ENCODE data around the gene EMILIN1. TPM values are rescaled to one million over a fixed set of nuclear protein-coding genes. Genes with fewer than 3 reads are reported as not detected.

Gene EMILIN1
- total RNA-seq, 2 experiments from 2014 or later = 1.1 to 1.4 TPM

- H3K27ac Mint-ChIP-seq = no peak overlapping the region
- no peaks in the 10 kb centered on the region for H3K27me3 Mint-ChIP-seq (ENCODE audit: low read depth)
- H3K9me3 Mint-ChIP-seq (ENCODE audit: insufficient read depth) = no peaks in the 10 kb centered on the region
- DNase-seq (no peak), ATAC-seq (no peak)
- CTCF ChIA-PET = no interaction called here
- no peak overlapping the region for H3K4me3 Mint-ChIP-seq
- POLR2A ChIA-PET = no interaction called here
- H3K36me3 Mint-ChIP-seq (ENCODE audit: low read depth) = peaks cover 42% of the 10 kb centered on the region
- H3K4me1 Mint-ChIP-seq (ENCODE audit: low read depth) = peaks cover 26% of the 10 kb centered on the region
Measured at GRCh38 chr2:27130396-27130795, 52.0 kb downstream of the EMILIN1 start.

- ATAC-seq = no peak
- DNase-seq = no peak
- Mint-ChIP-seq H3K27ac (no peak overlapping the region), H3K4me3 (no peak overlapping the region), H3K4me1 (ENCODE audit: low read depth) (peaks cover 29% of the 10 kb centered on the region), H3K36me3 (ENCODE audit: low read depth) (peaks cover 42% of the 10 kb centered on the region), H3K9me3 (ENCODE audit: insufficient read depth) (no peaks in the 10 kb centered on the region), H3K27me3 (ENCODE audit: low read depth) (no peaks in the 10 kb centered on the region)
- CTCF ChIA-PET = interaction anchor here (1.3 kb wide), 1 partner anchor 148 kb away, joined by 4 read pairs; no protein-coding TSS in a partner anchor
- POLR2A ChIA-PET = interaction anchor here (3.9 kb wide), 1 partner anchor 8 kb away, joined by 31 read pairs; the partner anchor contains the start of gene ABHD1
Measured at GRCh38 chr2:27131429-27131828, 53.0 kb downstream of the EMILIN1 start.

GRCh38 chr2:27133195-27133875 is 54.9 kb downstream of the EMILIN1 start:
- ATAC-seq = no peak
- Mint-ChIP-seq H3K9me3 (ENCODE audit: insufficient read depth) (no peaks in the 10 kb centered on the region), H3K36me3 (ENCODE audit: low read depth) (peaks cover 42% of the 10 kb centered on the region), H3K27ac (peak overlapping the region; percentile 84), H3K27me3 (ENCODE audit: low read depth) (no peaks in the 10 kb centered on the region), H3K4me3 (peak overlapping the region; percentile 94), H3K4me1 (ENCODE audit: low read depth) (peaks cover 29% of the 10 kb centered on the region)
- CTCF ChIA-PET = interaction anchor here (0.8 to 3.1 kb wide), 22 partner anchors 9 to 550 kb away, joined by 3 to 26 read pairs (median 4); partner anchors contain the start of genes ABHD1, AGBL5, ATRAID and CAD
- DNase-seq = peak; percentile 46
- POLR2A ChIA-PET = interaction anchor here (0.5 to 3.9 kb wide), 6 partner anchors 10 to 173 kb away, joined by 3 to 31 read pairs (median 5); partner anchors contain the start of genes ABHD1, ATRAID and SLC5A6

- peak; percentile 98 for DNase-seq
- POLR2A ChIA-PET = interaction anchor here (0.5 to 3.9 kb wide), 9 partner anchors 11 to 678 kb away, joined by 3 to 31 read pairs (median 3); partner anchors contain the start of genes ABHD1, AGBL5, ATRAID and SLC5A6
- peaks cover 40% of the 10 kb centered on the region for H3K36me3 Mint-ChIP-seq (ENCODE audit: low read depth)
- no peaks in the 10 kb centered on the region for H3K27me3 Mint-ChIP-seq (ENCODE audit: low read depth)
- H3K4me3 Mint-ChIP-seq = peak within 1 kb of the TSS; percentile 94
- CTCF ChIA-PET = interaction anchor here (0.5 to 3.1 kb wide), 23 partner anchors 10 to 549 kb away, joined by 3 to 26 read pairs (median 4); partner anchors contain the start of genes ABHD1, AGBL5, CAD and KHK
- H3K9me3 Mint-ChIP-seq (ENCODE audit: insufficient read depth) = no peaks in the 10 kb centered on the region
- peaks cover 29% of the 10 kb centered on the region for H3K4me1 Mint-ChIP-seq (ENCODE audit: low read depth)
- peak; percentile 96 for ATAC-seq
- peak within 1 kb of the TSS; percentile 97 for H3K27ac Mint-ChIP-seq
Measured at GRCh38 chr2:27133905-27134780, 55.7 kb downstream of the EMILIN1 start, which contains the start of gene PREB. Gene PREB (minus strand): TSS chr2:27134636. CDS start chr2:27134421, 215 bp downstream.

- POLR2A ChIA-PET = interaction anchor here (0.6 to 3.9 kb wide), 4 partner anchors 11 to 679 kb away, joined by 3 to 31 read pairs (median 3); partner anchors contain the start of genes ABHD1, AGBL5 and TMEM214
- no peak for ATAC-seq
- H3K27me3 Mint-ChIP-seq (ENCODE audit: low read depth) = peaks cover 2% of the 10 kb centered on the region
- CTCF ChIA-PET = interaction anchor here (0.5 to 3.1 kb wide), 11 partner anchors 11 to 548 kb away, joined by 3 to 26 read pairs (median 5); partner anchors contain the start of genes ABHD1, AGBL5 and MPV17
- peaks cover 33% of the 10 kb centered on the region for H3K36me3 Mint-ChIP-seq (ENCODE audit: low read depth)
- H3K9me3 Mint-ChIP-seq (ENCODE audit: insufficient read depth) = no peaks in the 10 kb centered on the region
- no peak for DNase-seq
- peaks cover 29% of the 10 kb centered on the region for H3K4me1 Mint-ChIP-seq (ENCODE audit: low read depth)
- peak overlapping the region; percentile 97 for H3K27ac Mint-ChIP-seq
- H3K4me3 Mint-ChIP-seq = peak overlapping the region; percentile 94
Measured at GRCh38 chr2:27134781-27135477, 56.5 kb downstream of the EMILIN1 start.

GRCh38 chr2:27135478-27135955 is 57.1 kb downstream of the EMILIN1 start:
- Mint-ChIP-seq H3K27ac (peak overlapping the region; percentile 97), H3K4me3 (peak overlapping the region; percentile 94), H3K27me3 (ENCODE audit: low read depth) (peaks cover 3% of the 10 kb centered on the region), H3K36me3 (ENCODE audit: low read depth) (peaks cover 29% of the 10 kb centered on the region), H3K4me1 (ENCODE audit: low read depth) (peaks cover 29% of the 10 kb centered on the region), H3K9me3 (ENCODE audit: insufficient read depth) (no peaks in the 10 kb centered on the region)
- CTCF ChIA-PET = interaction anchor here (2.0 to 2.6 kb wide), 3 partner anchors 35 to 145 kb away, joined by 6 to 14 read pairs (median 13); partner anchors contain the start of gene AGBL5
- ATAC-seq (no peak), DNase-seq (no peak)
- POLR2A ChIA-PET = interaction anchor here (1.0 kb wide), 1 partner anchor 103 kb away, joined by 3 read pairs; the partner anchor contains the start of gene TMEM214

Other genes starting within 250 kb of the EMILIN1 start
- gene DPYSL5, start 230.5 kb upstream of the EMILIN1 start, total RNA-seq = not detected
- under 1 TPM; 0.52 to 0.95 TPM for gene MAPRE3, start 108.0 kb upstream of the EMILIN1 start, total RNA-seq
- gene TMEM214, start 45.6 kb upstream of the EMILIN1 start, total RNA-seq = 10 to 100 TPM; 73.7 to 75.6 TPM
- gene AGBL5, start 26.9 kb upstream of the EMILIN1 start, total RNA-seq = 10 to 100 TPM; 13.9 to 14.8 TPM
- gene OST4, start 7.0 kb upstream of the EMILIN1 start, total RNA-seq = 100 to 1,000 TPM; 334 to 346 TPM
- gene KHK, start 8.2 kb downstream of the EMILIN1 start, total RNA-seq = 10 to 100 TPM; 12.1 to 12.4 TPM
- gene CGREF1, start 40.5 kb downstream of the EMILIN1 start, total RNA-seq = under 1 TPM; 0.61 to 0.94 TPM
- gene ABHD1, start 45.2 kb downstream of the EMILIN1 start, total RNA-seq = under 1 TPM; 0.23 to 0.45 TPM
- 10 to 100 TPM; 66.5 to 72.1 TPM for gene PREB, start 56.0 kb downstream of the EMILIN1 start, total RNA-seq
- gene PRR30, start 60.8 kb downstream of the EMILIN1 start, total RNA-seq = not detected
- gene TCF23, start 70.4 kb downstream of the EMILIN1 start, total RNA-seq = not detected
- gene ATRAID, start 133.4 kb downstream of the EMILIN1 start, total RNA-seq = 10 to 100 TPM; 60.2 to 64.7 TPM
- gene SLC5A6, start 133.7 kb downstream of the EMILIN1 start, total RNA-seq = 10 to 100 TPM; 41.5 to 47.4 TPM
- gene CAD, start 138.8 kb downstream of the EMILIN1 start, total RNA-seq = 10 to 100 TPM; 83.7 to 85.1 TPM
- gene SLC30A3, start 184.4 kb downstream of the EMILIN1 start, total RNA-seq = not detected
- gene DNAJC5G, start 196.8 kb downstream of the EMILIN1 start, total RNA-seq = not detected
- gene TRIM54, start 203.8 kb downstream of the EMILIN1 start, total RNA-seq = under 1 TPM; 0.26 to 0.31 TPM
- gene UCN, start 229.8 kb downstream of the EMILIN1 start, total RNA-seq = 1 to 10 TPM; 2.2 to 2.6 TPM
- gene MPV17, start 244.5 kb downstream of the EMILIN1 start, total RNA-seq = 10 to 100 TPM; 78.0 to 80.5 TPM